ENCODE data around the gene ZNF574. TPM values are rescaled to one million over a fixed set of nuclear protein-coding genes. Genes with fewer than 3 reads are reported as not detected.

Gene ZNF574
- polyA plus RNA-seq, 1 of the 3 experiments (the other 2 are of a cell fraction): 8.5 TPM

- ChIA-PET CTCF (interaction anchor here (1.1 to 1.3 kb wide), 2 partner anchors 15 to 57 kb away, joined by 3 to 4 read pairs; no protein-coding TSS in a partner anchor), POLR2A (no interaction called here)
- Histone ChIP-seq H3K9me2 (no peaks in the 10 kb centered on the region), H3F3A (replicated peaks; ENCODE audit: insufficient read depth) (no peaks in the 10 kb centered on the region), H2AFZ (ENCODE audit: low read depth) (no peak overlapping the region), H3K9ac (no peak overlapping the region), H4K20me1 (ENCODE audit: insufficient read depth) (no peaks in the 10 kb centered on the region), H3K4me2 (no peak overlapping the region), H3K27me3 (ENCODE audit: insufficient read depth) (no peaks in the 10 kb centered on the region), H3K36me3 (replicated peaks in 1 of 2; ENCODE audit: control insufficient read depth in 1 of 2, insufficient read depth in 2 of 2, low read length in 1 of 2) (no peaks in the 10 kb centered on the region), H3K4me3 (ENCODE audit: low read depth in 2 of 2, low read length in 1 of 2) (no peak overlapping the region), H3K9me3 (no peaks in the 10 kb centered on the region), H3K27ac (ENCODE audit: low read depth in 2 of 2, low read length in 1 of 2) (no peak overlapping the region), H3K79me2 (ENCODE audit: insufficient read depth) (no peaks in the 10 kb centered on the region), H3K4me1 (ENCODE audit: control insufficient read depth in 1 of 2, insufficient read depth in 2 of 2, low read depth in 1 of 2, low read length in 1 of 2) (peaks cover 16 to 20% of the 10 kb centered on the region in 2 experiments; a peak in 3 of 4 replicates)
- no peak for DNase-seq
- TF ChIP-seq MEF2A (IDR thresholded peaks at IDR 0.05; ENCODE audit: borderline replicate concordance, low read depth) (no peak), SMC3 (IDR thresholded peaks at IDR 0.05; ENCODE audit: low read depth, low read length) (no peak), YY1 (IDR thresholded peaks at IDR 0.05; ENCODE audit: low read depth) (no peak), MXI1 (IDR thresholded peaks at IDR 0.05; ENCODE audit: low read depth, low read length) (no peak), RCOR1 (IDR thresholded peaks at IDR 0.05; ENCODE audit: low read length) (no peak)
- TF ChIP-seq, protein P1, sequence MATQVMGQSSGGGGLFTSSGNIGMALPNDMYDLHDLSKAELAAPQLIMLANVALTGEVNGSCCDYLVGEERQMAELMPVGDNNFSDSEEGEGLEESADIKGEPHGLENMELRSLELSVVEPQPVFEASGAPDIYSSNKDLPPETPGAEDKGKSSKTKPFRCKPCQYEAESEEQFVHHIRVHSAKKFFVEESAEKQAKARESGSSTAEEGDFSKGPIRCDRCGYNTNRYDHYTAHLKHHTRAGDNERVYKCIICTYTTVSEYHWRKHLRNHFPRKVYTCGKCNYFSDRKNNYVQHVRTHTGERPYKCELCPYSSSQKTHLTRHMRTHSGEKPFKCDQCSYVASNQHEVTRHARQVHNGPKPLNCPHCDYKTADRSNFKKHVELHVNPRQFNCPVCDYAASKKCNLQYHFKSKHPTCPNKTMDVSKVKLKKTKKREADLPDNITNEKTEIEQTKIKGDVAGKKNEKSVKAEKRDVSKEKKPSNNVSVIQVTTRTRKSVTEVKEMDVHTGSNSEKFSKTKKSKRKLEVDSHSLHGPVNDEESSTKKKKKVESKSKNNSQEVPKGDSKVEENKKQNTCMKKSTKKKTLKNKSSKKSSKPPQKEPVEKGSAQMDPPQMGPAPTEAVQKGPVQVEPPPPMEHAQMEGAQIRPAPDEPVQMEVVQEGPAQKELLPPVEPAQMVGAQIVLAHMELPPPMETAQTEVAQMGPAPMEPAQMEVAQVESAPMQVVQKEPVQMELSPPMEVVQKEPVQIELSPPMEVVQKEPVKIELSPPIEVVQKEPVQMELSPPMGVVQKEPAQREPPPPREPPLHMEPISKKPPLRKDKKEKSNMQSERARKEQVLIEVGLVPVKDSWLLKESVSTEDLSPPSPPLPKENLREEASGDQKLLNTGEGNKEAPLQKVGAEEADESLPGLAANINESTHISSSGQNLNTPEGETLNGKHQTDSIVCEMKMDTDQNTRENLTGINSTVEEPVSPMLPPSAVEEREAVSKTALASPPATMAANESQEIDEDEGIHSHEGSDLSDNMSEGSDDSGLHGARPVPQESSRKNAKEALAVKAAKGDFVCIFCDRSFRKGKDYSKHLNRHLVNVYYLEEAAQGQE (IDR thresholded peaks at IDR 0.05; ENCODE audit: low read depth, low read length): no peak
- WGBS (ENCODE audit: low lambda C conversion rate): 86% methylated on average over 5 of the region's 5 CpGs
These were observed 50.6 kb downstream of the ZNF574 start for GRCh38 chr19:42126574-42126973.

DNA sequence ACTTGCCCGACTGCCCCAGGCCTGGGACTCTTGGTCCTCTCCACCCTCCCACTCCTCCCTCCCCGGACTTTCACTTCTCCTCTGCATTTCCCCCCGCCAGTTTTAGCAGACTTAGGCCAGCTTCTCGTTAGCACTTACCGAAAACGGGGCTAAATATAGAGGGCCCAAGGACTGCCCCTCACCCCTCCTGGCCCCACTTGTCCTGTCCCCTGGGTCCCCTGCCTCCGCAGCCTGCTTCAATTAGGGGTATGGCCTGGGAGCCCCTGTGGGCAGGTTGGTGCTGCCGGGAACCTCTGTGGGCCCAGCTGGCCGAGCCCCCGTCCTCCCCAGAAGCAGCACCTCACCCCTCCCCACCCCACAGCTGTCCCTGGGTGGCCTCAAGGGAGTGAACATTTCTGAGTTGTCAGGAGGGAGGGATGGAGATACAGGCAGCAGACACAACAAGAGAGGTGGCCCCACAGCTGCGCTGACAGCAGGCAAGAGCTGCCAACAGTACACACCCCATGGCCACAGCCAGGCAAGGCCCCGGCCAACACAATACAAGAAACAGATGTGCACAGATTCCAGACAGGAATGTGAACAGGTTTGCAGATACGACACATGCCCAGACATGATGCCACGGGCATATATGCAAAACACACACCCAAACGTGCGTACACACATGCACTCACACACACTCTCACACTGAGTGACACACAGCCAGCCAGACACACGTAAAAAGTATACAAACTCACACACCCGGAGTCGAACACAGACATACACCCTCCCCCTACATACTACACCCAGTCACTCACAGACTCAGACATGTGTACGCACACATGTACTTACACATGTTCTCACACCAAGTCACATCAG is 53.7 kb downstream of the ZNF574 start:
- Histone ChIP-seq H3F3A (replicated peaks; ENCODE audit: insufficient read depth) (no peaks in the 10 kb centered on the region), H3K4me1 (ENCODE audit: control insufficient read depth in 1 of 2, insufficient read depth in 2 of 2, low read depth in 1 of 2, low read length in 1 of 2) (peaks cover 3 to 22% of the 10 kb centered on the region in 2 experiments; a peak in 2 of 4 replicates), H4K20me1 (ENCODE audit: insufficient read depth) (no peaks in the 10 kb centered on the region), H3K9me2 (no peaks in the 10 kb centered on the region), H3K4me3 (ENCODE audit: low read depth in 2 of 2, low read length in 1 of 2) (no peak overlapping the region), H3K79me2 (ENCODE audit: insufficient read depth) (no peaks in the 10 kb centered on the region), H3K36me3 (replicated peaks in 1 of 2; ENCODE audit: control insufficient read depth in 1 of 2, insufficient read depth in 2 of 2, low read length in 1 of 2) (no peaks in the 10 kb centered on the region), H2AFZ (ENCODE audit: low read depth) (no peak overlapping the region), H3K27me3 (ENCODE audit: insufficient read depth) (no peaks in the 10 kb centered on the region), H3K9me3 (no peaks in the 10 kb centered on the region), H3K27ac (ENCODE audit: low read depth in 2 of 2, low read length in 1 of 2) (peak overlapping the region in 1 of 2 experiments; percentile 62; a peak in 2 of 4 replicates), H3K4me2 (peak overlapping the region; percentile 19; the same call in 1 of the 2 replicates), H3K9ac (no peak overlapping the region)
- CTCF ChIA-PET: interaction anchor here (1.1 to 2.4 kb wide), 5 partner anchors 14 to 55 kb away, joined by 3 to 24 read pairs (median 7); no protein-coding TSS in a partner anchor
- POLR2A ChIA-PET: no interaction called here
- 61% methylated on average over 17 of the region's 20 CpGs for WGBS (ENCODE audit: low lambda C conversion rate)
- peak; percentile 84 for DNase-seq
- TF ChIP-seq RCOR1 (IDR thresholded peaks at IDR 0.05; ENCODE audit: low read length): peak; percentile 87
- TF ChIP-seq USF2 (IDR thresholded peaks at IDR 0.05; ENCODE audit: borderline replicate concordance, low read depth, low read length): no peak
- TF ChIP-seq MEF2A (IDR thresholded peaks at IDR 0.05; ENCODE audit: borderline replicate concordance, low read depth): no peak
- TF ChIP-seq GATA2 (CRISPR knock-in tag; IDR thresholded peaks at IDR 0.05): no peak
- TF ChIP-seq, protein P2, sequence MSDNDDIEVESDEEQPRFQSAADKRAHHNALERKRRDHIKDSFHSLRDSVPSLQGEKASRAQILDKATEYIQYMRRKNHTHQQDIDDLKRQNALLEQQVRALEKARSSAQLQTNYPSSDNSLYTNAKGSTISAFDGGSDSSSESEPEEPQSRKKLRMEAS (IDR thresholded peaks at IDR 0.05; ENCODE audit: low read depth): no peak
- TF ChIP-seq NRF1 (IDR thresholded peaks at IDR 0.05; ENCODE audit: low read depth, low read length): no peak
- TF ChIP-seq ELF1 (IDR thresholded peaks at IDR 0.05): no peak
- TF ChIP-seq MXI1 (IDR thresholded peaks at IDR 0.05; ENCODE audit: low read depth, low read length): peak; percentile 93
- peak in 1 of 2 experiments; percentile 61; a peak in 2 of 4 replicates for TF ChIP-seq EP300 (IDR thresholded peaks at IDR 0.05; ENCODE audit: borderline replicate concordance in 1 of 2, low read depth in 1 of 2, low read length in 1 of 2)
- no peak for TF ChIP-seq GABPA (IDR thresholded peaks at IDR 0.05; ENCODE audit: low read depth)
- TF ChIP-seq TCF12 (IDR thresholded peaks at IDR 0.05): peak; percentile 62; the same call in 1 of the 2 replicates
- no peak for TF ChIP-seq USF1 (IDR thresholded peaks at IDR 0.05; ENCODE audit: borderline replicate concordance, low read depth)
- TF ChIP-seq FOXJ3 (CRISPR knock-in tag; IDR thresholded peaks at IDR 0.05): peak; percentile 53; the same call in 1 of the 2 replicates
- TF ChIP-seq, protein P3, sequence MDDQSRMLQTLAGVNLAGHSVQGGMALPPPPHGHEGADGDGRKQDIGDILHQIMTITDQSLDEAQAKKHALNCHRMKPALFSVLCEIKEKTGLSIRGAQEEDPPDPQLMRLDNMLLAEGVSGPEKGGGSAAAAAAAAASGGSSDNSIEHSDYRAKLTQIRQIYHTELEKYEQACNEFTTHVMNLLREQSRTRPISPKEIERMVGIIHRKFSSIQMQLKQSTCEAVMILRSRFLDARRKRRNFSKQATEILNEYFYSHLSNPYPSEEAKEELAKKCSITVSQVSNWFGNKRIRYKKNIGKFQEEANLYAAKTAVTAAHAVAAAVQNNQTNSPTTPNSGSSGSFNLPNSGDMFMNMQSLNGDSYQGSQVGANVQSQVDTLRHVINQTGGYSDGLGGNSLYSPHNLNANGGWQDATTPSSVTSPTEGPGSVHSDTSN (IDR thresholded peaks at IDR 0.05): no peak
- TF ChIP-seq CHD2 (IDR thresholded peaks at IDR 0.05; ENCODE audit: low read length, partially characterized antibody): peak; percentile 52
- peak; percentile 1; the same call in 1 of the 2 replicates for TF ChIP-seq RAD21 (IDR thresholded peaks at IDR 0.05; ENCODE audit: low read length)
- TF ChIP-seq POLR2AphosphoS5 (IDR thresholded peaks at IDR 0.05; ENCODE audit: low read depth, low read length): no peak
